Fibroblast of skin of scalp (primary cell): Measurements from ENCODE around the gene SLC38A3.
"Not testable (repeated sequence)": the region's sequence is repeated elsewhere in the genome, so short reads cannot be mapped to it uniquely, and the experiment has no call there.

Source experiments
- DNase-seq: peaks from one replicate; pipeline ENCODE4 v3.0.0-alpha.2; 2013

Gene SLC38A3

DNA sequence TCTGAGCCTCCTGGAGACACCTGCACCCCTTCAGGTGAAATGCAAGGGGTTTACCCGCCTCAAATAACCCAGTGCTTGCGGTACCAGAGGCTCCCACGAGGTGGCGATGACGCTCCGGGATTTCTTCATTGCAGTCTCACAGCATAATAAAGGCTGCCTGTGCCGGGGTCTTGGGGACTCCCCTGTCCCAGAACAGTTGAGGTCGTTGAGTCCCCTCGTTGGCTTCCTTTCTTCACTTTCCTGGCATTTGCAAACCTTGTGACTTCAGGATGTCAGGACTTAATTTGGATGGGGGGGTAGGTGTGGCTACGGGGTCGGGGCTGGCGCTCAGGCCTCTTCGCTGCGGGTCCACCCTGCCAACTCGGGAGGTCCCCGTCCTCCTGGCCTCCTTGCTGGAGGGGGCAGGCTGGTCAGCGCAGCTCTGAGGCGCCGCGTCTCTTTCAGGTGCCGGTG lies 12.4 kb upstream of the SLC38A3 start:
- DNase-seq = peak; percentile 55

DNA sequence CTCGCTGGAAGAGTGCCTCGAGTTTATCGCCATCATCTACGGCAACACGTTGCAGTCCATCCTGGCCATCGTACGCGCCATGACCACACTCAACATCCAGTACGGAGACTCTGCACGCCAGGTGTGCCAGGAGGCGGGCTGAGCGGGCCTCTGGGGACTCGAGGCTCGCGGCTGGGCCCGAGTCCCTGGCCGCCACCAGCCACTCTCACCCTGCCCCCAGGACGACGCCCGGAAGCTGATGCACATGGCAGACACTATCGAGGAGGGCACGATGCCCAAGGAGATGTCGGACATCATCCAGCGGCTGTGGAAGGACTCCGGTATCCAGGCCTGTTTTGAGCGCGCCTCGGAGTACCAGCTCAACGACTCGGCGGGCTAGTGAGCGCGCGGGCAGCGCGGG lies 11.8 kb upstream of the SLC38A3 start:
- DNase-seq = no peak

DNA sequence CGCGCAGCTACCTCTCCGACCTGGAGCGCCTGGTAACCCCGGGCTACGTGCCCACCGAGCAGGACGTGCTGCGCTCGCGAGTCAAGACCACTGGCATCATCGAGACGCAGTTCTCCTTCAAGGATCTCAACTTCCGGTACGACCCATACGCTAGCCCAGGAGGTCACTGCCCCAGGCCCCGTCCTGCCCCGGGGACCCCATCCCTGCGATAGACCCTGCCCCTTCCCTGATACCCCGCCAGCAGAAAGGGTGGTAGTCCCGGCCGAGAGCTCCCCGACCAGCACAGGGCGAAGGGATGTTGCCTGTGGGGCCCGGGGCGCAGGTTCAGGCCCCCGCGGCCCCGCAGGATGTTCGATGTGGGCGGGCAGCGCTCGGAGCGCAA lies 11.3 kb upstream of the SLC38A3 start:
- DNase-seq = no peak

DNA sequence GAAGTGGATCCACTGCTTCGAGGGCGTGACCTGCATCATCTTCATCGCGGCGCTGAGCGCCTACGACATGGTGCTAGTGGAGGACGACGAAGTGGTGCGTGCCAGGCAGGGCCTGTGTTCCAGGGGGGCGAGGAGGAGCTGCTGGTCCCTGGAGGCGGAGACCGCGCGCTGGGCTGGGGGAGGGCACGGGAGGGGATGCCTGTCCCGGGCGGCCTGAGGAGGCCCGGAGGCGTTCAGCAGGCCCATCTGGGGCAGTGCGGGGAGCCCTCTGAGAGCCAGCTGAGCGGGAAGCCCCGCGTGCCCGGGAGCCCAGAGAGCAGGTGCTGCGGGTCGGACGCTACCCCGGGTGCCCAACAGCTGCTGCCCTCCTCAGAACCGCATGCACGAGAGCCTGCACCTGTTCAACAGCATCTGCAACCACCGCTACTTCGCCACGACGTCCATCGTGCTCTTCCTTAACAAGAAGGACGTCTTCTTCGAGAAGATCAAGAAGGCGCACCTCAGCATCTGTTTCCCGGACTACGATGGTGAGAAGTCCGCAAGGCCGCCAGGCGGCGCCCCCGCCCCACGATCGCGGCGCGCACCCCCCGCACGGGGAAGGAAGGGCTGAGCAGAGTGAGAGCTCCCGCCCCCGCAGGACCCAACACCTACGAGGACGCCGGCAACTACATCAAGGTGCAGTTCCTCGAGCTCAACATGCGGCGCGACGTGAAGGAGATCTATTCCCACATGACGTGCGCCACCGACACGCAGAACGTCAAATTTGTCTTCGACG lies 10.8 kb upstream of the SLC38A3 start:
- DNase-seq = peak; percentile 59

DNA sequence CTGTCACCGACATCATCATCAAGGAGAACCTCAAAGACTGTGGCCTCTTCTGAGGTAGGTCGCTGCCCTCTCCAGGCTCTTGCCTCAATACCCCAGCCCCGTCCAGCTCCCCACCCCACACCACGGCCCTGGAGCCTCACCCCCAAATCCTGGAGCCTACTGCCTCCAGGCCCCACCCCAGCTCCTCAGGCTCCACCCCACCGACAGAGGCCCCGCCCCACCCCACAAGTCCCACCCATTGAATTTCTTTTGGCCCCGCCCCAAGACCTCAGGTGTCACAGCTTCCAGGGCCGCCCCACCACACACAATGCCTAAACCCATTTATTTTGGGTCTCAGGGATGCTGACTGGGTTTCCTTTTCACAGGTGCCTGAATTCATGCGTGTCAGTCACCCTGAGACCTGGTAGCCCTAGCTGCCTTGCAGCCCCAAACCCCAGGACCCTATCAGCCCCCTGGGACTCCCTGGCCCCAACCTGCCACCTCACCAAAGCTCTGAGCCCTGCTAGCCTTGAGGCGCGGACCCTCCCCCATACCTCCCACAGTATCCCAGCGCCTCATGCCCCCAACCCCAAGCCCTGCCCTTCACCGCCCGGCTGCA lies 10.1 kb upstream of the SLC38A3 start:
- DNase-seq = peak; percentile 18

DNA sequence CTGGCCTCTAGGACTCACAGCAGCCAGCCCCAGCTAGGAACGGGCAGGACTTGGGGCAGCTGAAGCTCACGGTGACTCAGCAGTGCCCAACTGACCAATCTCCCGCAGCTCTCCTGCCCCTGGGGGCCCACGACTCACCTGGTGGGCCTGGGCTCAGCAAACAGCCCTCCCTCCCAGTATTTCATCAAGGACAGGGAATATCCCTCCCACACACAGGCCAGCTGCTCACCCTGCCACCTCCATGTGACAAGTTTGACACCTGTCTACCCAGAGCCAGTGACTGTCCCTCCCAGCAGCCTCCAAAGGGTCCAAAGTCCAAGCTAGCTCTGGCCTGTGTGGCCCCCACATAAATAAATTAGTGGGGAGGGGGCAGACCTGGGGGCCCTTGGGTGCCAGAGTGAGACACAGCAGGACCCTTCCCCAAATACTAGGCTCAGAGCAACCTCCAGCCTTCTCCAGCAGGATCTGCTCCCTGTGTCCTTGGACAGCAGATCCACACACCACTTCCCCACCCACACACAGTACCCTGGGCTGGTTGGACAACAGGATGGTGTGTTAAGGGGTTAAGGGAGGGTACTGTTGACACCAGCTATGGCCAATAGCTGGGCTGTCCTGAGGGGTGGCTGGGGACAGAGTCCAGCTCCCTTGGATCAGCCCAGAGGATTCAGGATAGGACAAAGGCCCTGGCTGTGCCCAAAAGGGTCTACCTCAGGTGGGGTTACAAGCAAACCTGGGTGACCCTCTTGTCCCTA lies 9.4 kb upstream of the SLC38A3 start:
- no peak for DNase-seq

DNA sequence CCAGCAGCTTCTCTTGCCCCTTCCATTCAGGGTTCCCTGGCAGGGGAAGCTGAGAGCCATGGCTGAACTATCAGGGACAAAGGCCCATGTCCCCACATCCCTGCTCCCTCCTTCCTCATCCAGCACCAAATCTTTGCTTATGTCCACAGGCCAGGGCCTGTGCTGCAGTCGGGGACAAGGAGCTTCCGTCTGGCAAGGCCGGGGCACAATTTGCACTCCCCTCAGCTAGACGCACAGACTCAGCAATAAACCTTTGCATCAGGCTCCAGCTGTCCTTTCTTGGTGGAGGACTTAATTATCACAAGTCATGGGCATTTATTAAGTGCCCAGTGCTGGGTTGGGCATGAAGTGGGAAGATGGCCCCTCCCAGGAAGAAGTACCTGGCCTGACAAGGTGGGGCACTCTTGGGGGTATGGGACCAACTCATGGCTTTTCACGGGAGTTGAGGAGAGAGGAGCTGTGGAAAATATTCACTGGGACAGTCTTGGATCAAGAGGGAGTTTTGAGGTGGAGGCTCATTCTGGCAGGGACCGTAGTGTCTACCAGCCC lies 8.7 kb upstream of the SLC38A3 start:
- DNase-seq = no peak

DNA sequence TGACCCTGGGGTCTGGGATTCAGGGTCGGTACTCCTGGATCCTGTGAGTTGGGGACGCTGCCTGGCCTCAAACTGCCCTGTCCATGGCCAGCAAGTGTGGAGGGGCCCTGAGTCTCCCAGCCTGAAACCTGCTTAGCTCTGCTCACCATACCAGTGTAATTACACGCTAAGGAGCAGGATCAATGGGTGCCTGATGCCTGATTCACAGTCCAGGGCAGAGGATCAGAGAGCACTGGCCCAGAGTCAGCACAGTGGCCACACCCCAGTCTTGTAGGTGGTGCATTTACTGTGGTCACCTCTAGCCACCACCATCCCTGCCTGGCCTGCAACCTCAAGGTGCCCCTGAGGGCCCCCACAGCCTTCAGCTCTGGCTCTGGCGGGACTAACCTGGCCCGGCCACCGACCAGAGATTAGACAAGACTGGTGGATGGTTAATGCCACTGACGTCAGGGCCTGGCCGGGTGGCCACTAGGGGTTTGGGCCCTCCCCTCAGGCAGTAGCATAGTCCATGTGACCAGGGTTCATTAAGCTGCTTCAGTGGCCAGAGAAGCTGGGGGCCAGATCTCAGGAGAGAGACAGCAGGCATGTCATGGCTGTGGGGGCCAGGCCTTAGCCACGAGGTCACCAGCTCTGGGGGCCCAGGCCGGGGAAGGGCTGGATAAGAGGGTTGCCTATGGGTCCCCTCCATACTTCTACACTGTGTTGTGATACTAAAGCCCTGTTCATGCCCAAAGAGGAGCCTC lies 3.3 kb upstream of the SLC38A3 start:
- DNase-seq = no peak

DNA sequence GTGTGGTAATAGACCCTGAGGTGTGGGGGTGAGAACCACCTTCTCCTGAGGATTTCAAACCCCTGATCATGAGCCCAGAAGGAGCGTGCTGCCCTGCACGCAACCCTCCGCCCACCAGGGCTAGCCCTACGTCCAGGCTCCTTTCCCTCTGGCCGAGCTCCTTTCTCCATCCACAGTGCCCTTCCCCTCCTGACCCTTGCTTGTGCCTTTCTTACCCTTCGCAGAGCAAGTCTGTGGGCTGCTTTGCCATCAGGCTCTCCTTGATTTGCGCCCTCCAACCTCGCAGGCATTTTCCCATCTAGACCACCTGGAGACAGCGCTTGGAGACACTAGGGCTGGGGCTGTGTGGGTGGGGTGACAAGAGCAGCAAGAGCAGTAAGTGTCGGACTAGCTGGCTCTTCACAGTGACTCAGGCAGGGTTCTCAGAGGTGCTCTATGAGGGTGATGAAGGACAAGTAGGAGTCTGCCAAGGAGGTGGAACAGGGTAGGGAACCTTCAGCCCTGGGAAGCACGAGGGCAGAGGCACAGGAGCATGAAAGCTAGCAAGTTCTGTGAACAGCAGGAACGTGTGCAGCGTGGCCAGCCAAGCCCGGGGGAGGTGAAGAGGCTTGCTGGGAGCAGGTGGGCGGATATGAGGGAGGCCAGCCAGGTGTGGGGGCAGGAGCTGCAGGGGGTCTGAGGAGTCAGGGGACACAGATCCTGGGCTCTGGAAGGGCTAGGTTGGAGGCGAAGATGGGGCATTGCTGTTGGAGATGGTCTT lies 2.5 kb upstream of the SLC38A3 start:
- DNase-seq = no peak

DNA sequence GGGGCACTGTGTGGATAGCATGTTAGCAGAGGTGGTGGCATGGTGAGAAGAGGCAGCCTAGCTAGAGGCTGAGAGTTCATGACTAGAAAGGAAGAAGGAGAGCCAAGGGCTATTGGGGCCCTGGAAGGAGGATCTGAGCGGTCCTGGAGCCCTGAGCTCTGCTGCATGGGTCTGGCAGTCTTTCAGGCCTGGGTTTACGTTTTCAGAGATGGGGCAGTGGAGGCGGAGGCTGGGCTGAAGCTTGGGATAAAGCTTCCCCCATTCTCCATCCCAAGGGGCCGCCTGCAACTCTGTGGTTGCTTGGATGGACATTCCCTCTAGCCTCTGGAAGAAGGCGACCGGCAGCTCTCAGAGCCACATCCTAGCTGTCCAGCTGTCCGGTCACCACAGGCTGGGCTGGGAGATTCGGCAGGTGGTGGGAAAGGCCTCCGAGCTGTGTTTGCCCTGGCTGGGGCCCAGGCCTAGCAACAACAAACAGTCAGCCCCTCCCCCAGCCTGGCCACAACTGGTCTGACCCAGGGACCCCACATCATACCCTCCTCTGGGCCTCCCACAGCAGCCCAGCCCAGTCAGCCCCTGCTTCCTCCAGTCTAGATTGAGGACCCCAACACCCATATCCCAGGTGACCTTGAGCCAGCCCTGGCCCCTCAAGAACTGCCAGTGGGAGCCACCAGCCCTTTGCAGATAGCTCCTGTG lies 1.8 kb upstream of the SLC38A3 start:
- DNase-seq = no peak

DNA sequence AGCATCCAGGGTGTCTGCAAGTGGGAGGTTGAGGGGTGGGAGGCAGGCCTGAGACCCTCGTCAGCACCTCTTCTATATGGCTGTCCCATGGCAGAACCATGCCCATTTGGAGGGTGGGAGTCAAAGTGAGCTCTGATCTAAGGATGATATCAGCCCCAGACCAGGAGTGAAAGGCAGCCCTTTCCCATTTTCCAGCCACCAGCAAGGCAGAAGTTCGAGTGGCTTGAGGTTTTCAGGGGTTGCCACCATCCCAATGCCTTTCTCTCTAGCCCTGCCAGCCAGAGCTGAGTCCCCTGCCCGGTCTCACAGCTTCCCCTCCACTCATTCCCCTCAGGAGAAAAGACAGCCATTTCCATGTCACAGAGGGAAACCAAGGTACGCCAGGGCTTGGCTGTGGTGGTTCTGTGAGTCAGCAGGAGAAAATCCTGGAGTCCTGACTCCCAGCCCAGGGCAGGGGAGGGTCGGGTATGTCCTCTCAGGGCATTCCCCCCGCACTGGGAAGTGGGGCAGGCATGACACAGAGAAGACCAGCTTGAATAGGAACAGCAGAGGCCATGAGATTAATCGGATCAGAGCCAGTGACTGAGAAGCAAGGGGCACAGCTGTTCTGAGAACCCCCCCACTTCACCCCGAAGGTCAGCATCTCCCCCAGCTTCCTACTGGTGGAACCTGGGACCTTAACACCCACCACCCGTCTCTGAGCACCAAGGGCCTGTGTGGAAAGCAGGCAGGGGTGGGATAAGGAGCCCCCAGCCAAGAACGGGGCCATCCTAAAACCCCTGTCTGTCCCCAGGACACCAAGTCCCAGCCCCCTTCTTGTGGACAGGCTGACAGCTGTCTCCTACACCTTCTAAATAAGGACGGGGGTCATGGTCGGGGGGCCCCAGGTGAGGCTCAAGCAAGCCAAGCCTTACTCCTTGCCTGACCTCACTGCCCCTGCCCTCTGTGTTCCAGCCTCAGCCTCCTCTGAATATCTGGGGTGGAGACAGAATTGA lies 965 bp upstream of the SLC38A3 start:
- DNase-seq = no peak

DNA sequence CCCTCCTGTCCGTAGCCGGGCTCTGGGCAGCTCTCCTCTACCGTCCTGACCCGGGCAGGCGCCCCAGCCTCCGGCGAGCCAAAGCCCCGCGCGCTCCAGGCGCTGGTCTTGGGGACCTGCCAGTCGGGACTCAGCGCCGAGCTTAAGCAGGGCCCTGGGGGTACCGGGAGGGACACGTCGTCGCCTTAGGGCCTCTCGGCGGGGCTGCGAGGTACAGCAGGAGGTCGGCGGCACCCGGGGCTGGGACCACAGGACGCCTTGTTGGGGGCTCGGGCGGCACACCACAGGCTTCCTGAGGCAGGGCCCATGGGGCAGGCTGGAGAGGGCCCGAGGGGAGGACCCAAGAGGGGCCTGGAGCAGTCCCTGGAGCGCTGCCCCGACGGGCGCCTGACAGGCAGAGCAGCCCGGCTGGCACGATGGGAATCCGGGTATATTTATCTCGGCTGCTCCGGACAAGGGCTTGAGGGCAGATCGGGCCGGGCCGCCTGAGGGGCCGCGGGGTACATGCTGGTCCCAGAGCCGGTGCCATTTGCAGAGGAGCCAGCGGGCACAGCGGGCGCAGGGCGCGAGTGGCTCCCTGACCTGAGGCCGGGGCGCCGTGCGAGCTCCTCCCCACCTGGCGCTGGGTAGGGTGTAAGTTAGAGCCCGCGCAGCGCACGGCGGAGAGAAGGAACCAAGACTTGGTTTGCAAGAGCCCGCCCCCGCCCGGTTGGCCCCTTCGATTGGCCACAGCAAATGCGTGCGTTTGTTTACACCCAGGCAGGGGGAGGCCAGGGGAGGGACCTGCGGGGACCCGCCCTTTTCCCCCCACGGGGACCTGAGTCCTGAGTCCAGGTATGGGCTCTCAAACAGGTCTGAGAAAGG lies 574 bp downstream of the SLC38A3 start:
- no peak for DNase-seq

DNA sequence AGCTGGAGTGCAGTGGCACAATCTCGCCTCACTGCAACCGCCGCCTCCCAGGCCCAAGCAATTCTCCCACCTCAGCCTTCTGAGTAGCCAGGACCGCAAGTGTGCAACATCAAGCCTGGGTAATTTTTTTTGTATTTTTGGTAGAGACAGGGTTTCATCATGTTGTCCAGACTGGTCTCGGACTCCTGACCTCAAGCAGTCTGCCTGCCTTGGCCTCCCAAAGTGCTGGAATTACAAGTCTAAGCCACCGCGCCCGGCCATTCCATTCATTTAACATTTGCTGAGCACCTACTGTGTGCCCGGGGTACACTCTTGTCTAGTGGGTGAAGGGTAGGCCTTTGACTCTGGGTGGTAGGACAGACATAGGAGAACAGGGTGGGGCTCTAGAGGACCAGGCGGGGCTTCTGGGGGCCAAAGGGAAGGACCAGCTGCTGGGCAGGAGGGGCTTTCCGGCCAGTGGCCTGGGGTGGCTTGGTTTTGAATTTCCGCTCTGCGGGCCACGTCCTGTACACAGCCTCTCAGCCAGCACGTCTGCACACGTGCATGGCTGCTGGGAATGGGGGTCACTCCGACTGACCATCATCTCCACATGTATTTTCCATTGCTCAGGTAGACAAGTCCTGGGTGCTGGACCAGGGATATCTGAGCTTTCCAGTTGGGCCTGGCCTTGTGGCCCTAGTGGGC lies 2.4 kb downstream of the SLC38A3 start:
- no peak for DNase-seq

DNA sequence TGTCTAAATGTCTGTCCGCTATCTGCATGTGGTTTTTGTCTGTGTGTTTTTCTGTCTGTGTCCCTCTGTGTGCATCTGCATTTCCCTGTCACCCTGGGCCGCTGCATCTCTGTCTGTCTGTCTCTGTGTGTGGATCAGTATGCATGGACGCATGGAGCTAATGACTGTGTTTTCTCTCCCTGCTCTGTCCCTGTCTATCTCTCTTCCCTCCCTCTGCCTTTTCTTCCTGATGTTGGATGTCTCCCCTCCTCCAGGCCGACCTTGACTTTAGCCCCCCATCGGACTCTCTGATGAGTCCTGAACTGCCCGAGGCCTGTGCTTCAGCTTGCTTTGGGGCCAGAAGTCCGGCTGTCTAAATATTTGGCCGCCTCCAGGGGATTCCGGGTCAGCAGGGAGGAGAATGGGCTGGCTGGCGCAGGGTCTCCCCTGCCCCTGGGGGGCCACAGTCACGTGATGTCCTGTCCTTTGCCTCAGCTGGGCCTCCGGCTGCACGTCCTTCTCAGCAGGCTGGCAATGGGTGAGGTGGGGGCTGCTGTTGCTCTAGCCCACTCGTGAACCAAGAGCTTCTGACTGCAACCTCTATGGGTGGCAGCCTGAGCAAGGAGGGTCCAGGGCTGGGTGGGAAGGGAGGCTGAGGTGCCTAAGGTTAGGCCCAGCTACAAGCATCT lies 3.7 kb downstream of the SLC38A3 start:
- no peak for DNase-seq

DNA sequence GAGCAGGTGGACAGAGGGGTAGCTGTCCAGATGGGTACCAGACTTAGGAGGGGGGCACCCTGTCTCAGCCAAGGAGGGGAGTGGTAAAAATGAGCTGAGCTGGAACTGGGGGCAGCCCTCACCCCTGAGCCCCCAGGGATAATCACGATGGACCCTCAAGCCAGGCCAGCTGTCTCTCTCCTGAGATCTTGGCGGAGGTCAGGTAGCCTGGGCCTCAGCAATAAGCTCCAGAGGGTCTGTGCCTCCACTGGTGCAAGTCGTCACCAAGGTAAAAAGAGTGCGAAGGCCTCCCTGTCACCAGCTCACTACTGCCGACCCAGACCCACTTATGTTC lies 5.1 kb downstream of the SLC38A3 start:
- no peak for DNase-seq

DNA sequence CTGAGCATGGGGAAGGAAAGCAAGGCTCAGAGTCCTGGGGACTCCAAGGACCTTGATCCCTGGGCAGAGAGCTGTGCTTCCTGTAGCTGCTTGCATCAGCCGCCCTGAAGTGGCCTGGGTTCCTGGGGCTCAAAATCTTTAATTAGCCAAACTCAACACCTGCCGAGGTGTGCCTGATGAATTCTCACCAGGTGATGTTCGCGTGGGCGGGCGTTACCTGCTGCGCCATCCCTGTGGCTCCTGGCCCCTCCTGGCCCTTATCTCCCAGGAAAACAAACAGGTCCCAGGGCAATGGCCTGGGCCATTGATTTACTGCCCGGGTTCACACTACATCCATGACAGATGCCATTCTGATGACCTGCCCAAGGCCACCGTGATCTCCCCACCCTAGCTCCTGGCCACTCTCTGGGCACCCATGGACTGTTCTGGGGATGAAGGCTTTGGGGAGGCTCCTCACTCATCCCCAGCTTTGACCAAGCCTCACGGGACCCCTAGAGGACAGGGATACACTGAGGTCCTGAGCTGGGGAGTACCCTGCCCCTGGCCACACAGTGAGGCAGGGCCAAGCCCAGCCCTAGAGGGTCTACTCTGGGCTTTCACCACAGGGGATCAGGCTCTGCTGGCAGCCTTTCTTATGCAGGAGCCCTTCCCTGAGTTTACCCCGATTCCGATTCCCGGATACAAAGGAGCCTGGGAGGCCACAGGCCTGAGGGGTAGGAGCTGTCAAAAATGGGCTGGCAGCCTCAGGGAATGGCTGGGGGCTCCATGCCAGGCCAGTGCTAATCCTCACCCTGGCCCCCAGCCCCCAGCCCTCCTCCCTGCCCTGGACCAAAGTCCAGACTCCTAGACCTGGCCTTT lies 5.7 kb downstream of the SLC38A3 start:
- DNase-seq = no peak

DNA sequence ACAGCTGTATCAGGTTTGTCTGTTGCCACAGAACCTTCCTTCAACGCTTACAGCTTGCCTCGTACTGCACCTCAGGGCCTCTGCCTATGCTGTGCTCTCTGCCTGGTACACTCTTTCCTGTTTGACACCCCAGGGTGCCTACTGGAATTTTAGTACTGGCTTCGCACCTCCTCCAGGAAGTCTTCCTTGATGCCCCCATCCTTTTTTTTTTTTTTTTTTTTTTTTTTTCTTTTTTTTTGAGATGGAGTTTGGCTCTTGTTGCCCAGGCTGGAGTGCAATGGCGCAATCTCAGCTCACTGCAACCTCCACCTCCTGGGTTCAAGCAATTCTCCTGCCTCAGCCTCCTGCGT lies 6.3 kb downstream of the SLC38A3 start:
- DNase-seq = not testable (repeated sequence)
